Sigmoid colon (tissue), 7 donors: ENCODE data around the gene SLC22A31. TPM values are rescaled to one million over a fixed set of nuclear protein-coding genes. Genes with fewer than 3 reads are reported as not detected.

Source experiments
- DNase-seq: peaks from one replicate; pipeline ENCODE4 v3.0.0-alpha.2; 2019
- H3K27ac ChIP-seq, 4 donors: fragments of 200-600 bp; sonication (generic); one replicate each; pipeline ENCODE4 v1.5.1; 2016 to 2019; ENCODE audit warnings: mild to moderate bottlenecking in 1 of 4
- H3K27me3 ChIP-seq, 3 donors: fragments of 200-600 bp; sonication (generic); one replicate each; pipeline ENCODE4 v1.5.1; 2019; ENCODE audit warnings: mild to moderate bottlenecking in 1 of 3
- H3K36me3 ChIP-seq, 4 donors: fragments of 200-600 bp; sonication (generic); one replicate each; pipeline ENCODE4 v1.5.1; 2016 to 2019
- H3K4me1 ChIP-seq, 4 donors: fragments of 200-600 bp; sonication (generic); one replicate each; pipeline ENCODE4 v1.5.1; 2017 to 2019
- H3K4me3 ChIP-seq, 4 donors: fragments of 200-600 bp; sonication (generic); one replicate each; pipeline ENCODE4 v1.5.1; 2017 to 2019; ENCODE audit warnings: mild to moderate bottlenecking in 2 of 4, moderate library complexity in 1 of 4
- H3K9me3 ChIP-seq, 4 donors: fragments of 200-600 bp in 3 of 4; sonication (generic) in 3 of 4; one replicate each; pipeline versions ENCODE4 v1.5.1 to v1.6.1; 2013 to 2019
- CTCF ChIP-seq, 4 experiments: fragments of 450-650 bp in 3 of 4; fragments of 200-600 bp in 1 of 4; IDR thresholded peaks; one replicate each; pipeline ENCODE4 v1.5.1; 2016 to 2019; ENCODE audit warnings: antibody characterized with exemption in 4 of 4, mild to moderate bottlenecking in 3 of 4, moderate library complexity in 2 of 4
- EP300 ChIP-seq, 4 donors: sonication (generic); formaldehyde crosslinking; IDR thresholded peaks; one replicate each; pipeline ENCODE4 v1.6.1; 2017; ENCODE audit warnings: antibody characterized with exemption in 4 of 4
- POLR2A ChIP-seq, 2 donors: fragments of 450-650 bp; IDR thresholded peaks; one replicate each; pipeline ENCODE4 v1.6.1; 2016; ENCODE audit warnings: antibody characterized with exemption in 2 of 2, mild to moderate bottlenecking in 2 of 2, moderate library complexity in 2 of 2
- POLR2AphosphoS5 ChIP-seq, 4 donors: sonication (generic); formaldehyde crosslinking; IDR thresholded peaks; one replicate each; pipeline ENCODE4 v1.6.1; 2017; ENCODE audit warnings: antibody characterized with exemption in 4 of 4
- WGBS, 2 donors: extraction: QIAGEN DNeasy Blood & Tissue Kit; methylation state at CpG; one replicate each; pipeline ENCODE4 v1.1.7; 2013; 5-methylcytosine and 5-hydroxymethylcytosine counted together
- intact Hi-C: fragments of 100-400 bp; cut with DNase I; formaldehyde crosslinking; loops from one replicate; pipeline ENCODE4 v1.15.1; 2023
- polyA plus RNA-seq, 3 donors: library from polyadenylated mRNA; stranded (reverse); fragments of 200-250 nt; gene quantifications; one replicate each; pipeline ENCODE4 v1.2.3, GENCODE V29; 2013
- total RNA-seq, 4 donors: library from RNA; depleted of rRNA; stranded (reverse); fragments of >200 nt; gene quantifications; one replicate each; pipeline ENCODE4 v1.1.0, GENCODE V29; 2016
- donor health status: healthy with polysubstance abuse.
- donor health status: Bipolar disorder and iron deficiency.
- donor health status: healthy.

Gene SLC22A31
- total and polyA plus RNA-seq, 7 donors: 0.87 TPM; not detected in 6

- Histone ChIP-seq H3K4me3 (no peak overlapping the region), H3K9me3 (no peaks in the 10 kb centered on the region), H3K4me1 (peaks cover 0 to 29% (median 25%) of the 10 kb centered on the region in 4 donors), H3K36me3 (peaks cover 0 to 2% (median under 1%) of the 10 kb centered on the region in 4 donors), H3K27ac (no peak overlapping the region), H3K27me3 (peaks cover 0 to 4% (median 0%) of the 10 kb centered on the region in 3 donors)
- WGBS, 2 donors: 65 to 78% methylated on average over 26 of the region's 26 CpGs
- no peak for DNase-seq
- intact Hi-C loops: no loop called here
- no peak for TF ChIP-seq POLR2AphosphoS5 (IDR thresholded peaks at IDR 0.05)
- no peak for TF ChIP-seq POLR2A (IDR thresholded peaks at IDR 0.05)
- TF ChIP-seq CTCF (IDR thresholded peaks at IDR 0.05): no peak
- TF ChIP-seq EP300 (IDR thresholded peaks at IDR 0.05): no peak
These were observed 43.3 kb downstream of the SLC22A31 start for GRCh38 chr16:89156740-89157645.

GRCh38 chr16:89155851-89156739 is 44.2 kb downstream of the SLC22A31 start:
- no peak for DNase-seq
- no peaks in the 10 kb centered on the region for H3K27me3 ChIP-seq
- peaks cover 0 to 29% (median 25%) of the 10 kb centered on the region in 4 donors for H3K4me1 ChIP-seq
- no peak for TF ChIP-seq POLR2A (IDR thresholded peaks at IDR 0.05)
- TF ChIP-seq CTCF (IDR thresholded peaks at IDR 0.05): no peak
- no peak for TF ChIP-seq POLR2AphosphoS5 (IDR thresholded peaks at IDR 0.05)
- no peak for TF ChIP-seq EP300 (IDR thresholded peaks at IDR 0.05)
- peak overlapping the region in 2 of 4 donors; percentile 45 to 53 for H3K27ac ChIP-seq
- WGBS, 2 donors: 28 to 67% methylated on average over 24 of the region's 24 CpGs
- peaks cover 0 to 11% (median 4%) of the 10 kb centered on the region in 4 donors for H3K36me3 ChIP-seq
- H3K9me3 ChIP-seq: no peaks in the 10 kb centered on the region
- intact Hi-C loops: no loop called here
- no peak overlapping the region for H3K4me3 ChIP-seq

GRCh38 chr16:89155184-89155679 is 45.1 kb downstream of the SLC22A31 start:
- Histone ChIP-seq H3K27me3 (no peaks in the 10 kb centered on the region), H3K9me3 (no peaks in the 10 kb centered on the region), H3K4me1 (peaks cover 0 to 29% (median 25%) of the 10 kb centered on the region in 4 donors), H3K27ac (peak overlapping the region; percentile 3 to 53 (median 38)), H3K4me3 (no peak overlapping the region), H3K36me3 (peaks cover 0 to 18% (median 10%) of the 10 kb centered on the region in 4 donors)
- 10 to 51% methylated on average over 19 of the region's 19 CpGs for WGBS, 2 donors
- intact Hi-C loops: no loop called here
- TF ChIP-seq POLR2AphosphoS5 (IDR thresholded peaks at IDR 0.05) (peak in 3 of 4 donors; percentile 61 to 85 (median 68)), POLR2A (IDR thresholded peaks at IDR 0.05) (no peak), EP300 (IDR thresholded peaks at IDR 0.05) (peak in 2 of 4 donors; percentile 55 to 79)
- DNase-seq: peak; percentile 91

- no peak for DNase-seq
- Histone ChIP-seq H3K4me1 (peaks cover 0 to 29% (median 25%) of the 10 kb centered on the region in 4 donors), H3K36me3 (peaks cover 0 to 24% (median 15%) of the 10 kb centered on the region in 4 donors), H3K9me3 (no peaks in the 10 kb centered on the region), H3K27ac (peak overlapping the region in 3 of 4 donors; percentile 27 to 53 (median 49)), H3K27me3 (no peaks in the 10 kb centered on the region), H3K4me3 (no peak overlapping the region)
- WGBS, 2 donors: 33 to 69% methylated on average over 24 of the region's 24 CpGs
- intact Hi-C loops: no loop called here
- TF ChIP-seq EP300 (IDR thresholded peaks at IDR 0.05) (no peak), POLR2AphosphoS5 (IDR thresholded peaks at IDR 0.05) (no peak), CTCF (IDR thresholded peaks at IDR 0.05) (no peak), POLR2A (IDR thresholded peaks at IDR 0.05) (no peak)
These were observed 45.8 kb downstream of the SLC22A31 start for GRCh38 chr16:89154390-89155183.
